ENCODE results near the gene MRPL42.
"Not testable (repeated sequence)": the region's sequence is repeated elsewhere in the genome, so short reads cannot be mapped to it uniquely, and the experiment has no call there.

The MRPL42 gene

DNA sequence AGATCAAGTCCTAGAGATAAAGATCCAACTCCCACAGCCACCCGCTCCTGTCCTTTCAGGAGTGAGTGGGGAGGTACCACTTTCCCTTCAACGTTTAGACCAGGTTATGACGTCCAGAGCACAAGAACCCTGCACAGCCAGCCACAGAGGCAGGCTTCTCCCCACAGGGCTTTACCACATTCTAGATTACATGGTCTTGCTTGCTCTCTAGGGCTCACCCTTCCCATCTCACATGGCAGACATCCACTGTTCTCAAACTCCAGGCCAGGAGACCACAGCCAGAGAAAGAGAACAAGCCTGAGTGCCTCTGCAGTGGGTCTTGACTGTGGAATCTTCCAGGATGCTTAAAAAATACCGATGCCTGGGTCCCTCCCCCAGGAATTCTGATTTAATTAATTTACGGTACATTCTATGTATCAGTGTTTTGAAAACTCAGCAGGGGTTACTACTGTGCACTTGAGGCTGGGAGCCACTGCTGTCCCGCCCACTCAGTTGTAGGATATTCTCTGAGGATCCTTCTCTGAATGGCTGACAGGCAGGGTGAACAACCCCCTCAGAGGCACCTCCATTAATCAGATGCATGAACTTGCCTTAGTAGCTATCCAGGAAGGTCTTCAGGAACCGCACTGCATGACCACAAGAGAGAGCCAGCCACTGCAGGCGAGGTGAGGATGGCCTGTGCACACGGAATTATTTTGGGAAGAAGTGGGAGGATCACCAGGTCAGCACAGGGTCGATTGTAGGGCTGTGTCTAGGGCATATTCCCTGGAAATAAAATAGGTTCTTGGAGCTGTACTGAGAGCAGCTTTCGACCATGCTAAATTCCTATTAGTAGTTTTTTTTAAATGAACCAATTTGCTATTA lies 83.7 kb downstream of the MRPL42 start:
- no peak for DNase-seq

DNA sequence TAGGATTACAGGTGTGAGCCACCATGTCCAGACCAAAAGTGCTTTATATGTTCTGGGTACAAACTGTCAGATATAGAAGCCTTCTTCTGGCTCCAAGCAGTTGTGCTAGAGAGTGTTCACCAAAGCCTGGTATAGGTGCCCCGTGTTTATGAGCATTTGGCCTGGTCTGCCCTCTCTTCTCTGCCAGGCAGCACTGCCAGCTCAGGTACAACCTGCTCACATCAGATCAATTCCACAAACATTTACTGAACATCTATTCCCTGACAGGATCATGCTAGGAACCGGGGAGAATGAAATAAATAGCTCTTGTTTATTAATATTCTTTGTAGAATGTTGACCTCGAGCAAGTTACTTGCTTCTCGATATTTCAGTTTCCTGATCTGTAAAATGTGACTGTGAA lies 85.1 kb downstream of the MRPL42 start:
- no peak for DNase-seq

DNA sequence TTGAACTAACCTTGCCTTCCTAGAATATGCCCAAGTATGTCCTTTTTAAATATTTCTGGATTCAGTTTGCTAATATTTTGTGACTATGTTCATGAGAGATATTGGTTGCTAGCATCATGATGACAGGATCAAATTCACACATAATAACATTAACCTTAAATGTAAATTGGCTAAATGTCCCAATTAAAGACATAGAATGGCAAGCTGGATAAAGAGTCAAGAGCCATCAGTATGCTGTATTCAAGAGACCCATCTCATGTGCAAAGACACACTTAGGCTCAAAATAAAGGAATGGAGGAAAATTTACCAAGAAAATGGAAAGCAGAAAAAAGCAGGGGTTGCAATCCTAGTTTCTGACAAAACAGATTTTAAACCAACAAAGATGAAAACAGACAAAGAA lies 90.6 kb downstream of the MRPL42 start:
- DNase-seq: not testable (repeated sequence)

DNA sequence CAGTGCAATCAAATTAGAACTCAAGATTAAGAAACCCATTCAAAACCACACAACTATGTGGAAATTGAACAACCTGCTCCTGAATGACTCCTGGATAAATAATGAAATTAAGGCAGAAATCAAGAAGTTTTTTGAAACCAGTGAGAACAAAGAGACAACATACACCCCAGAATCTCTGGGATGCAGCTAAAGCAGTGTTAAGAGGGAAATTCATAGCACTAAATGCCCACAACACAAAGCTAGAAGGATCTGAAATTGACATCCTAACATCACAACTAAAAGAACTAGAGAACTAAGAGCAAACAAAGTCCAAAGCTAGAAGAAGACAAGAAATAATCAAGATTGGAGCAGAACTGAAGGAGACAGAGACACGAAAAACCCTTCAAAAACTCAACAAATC lies 91.4 kb downstream of the MRPL42 start:
- not testable (repeated sequence) for DNase-seq

DNA sequence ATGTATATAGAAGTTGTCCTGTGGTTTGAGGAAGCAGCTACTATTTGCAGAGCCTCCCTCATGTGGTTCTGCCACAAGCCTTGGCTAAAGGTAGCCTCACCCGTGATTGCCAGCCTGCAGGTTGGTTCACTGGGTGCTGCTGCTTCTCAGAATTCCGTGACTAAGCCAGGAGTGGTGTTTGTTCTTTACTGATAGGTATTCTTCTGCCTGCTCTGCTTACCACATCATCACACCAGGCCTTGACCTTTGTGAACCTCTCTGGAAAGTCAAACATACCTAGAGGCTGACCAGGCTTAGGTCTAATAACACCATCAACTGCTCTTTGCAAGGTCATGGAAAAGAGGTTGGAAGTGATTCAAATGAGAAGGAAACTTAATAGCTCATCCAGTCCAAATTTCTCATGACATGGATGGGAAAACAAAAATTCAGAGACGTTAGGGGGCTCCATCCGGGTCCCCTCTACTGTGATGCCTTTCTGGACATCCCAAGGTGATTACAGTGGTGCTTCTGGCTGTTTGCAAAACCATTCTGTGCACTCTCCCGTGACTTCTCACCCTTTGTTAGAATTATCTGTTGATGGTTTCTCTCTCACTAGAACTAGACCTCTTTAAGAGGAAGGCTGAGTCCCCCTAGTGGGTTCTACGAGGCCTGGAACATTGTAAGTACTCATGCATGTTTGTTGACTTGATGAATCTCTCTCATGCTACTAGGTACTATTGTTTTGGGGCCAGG lies 96.7 kb downstream of the MRPL42 start:
- DNase-seq: peak; percentile 62

DNA sequence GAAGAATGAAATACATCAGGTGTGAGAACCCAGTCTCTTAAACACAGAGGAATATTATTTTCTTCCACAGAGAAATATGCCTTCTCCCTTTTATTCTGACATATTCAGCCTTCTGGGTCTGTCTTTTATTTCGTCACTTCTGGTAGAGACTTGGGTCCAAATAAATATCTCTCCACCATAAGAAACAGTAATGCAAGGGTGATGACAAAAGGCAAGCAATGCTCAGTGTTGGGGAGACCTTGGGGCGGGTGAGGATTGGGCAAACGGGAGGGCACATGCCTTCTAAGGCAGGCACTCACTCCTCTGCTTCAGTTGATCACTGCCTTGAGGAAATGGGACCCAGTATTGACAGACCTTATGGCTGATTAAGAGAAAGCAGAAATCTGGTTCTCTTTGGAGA lies 98.4 kb downstream of the MRPL42 start:
- no peak for DNase-seq

Measured in OCI-M1 (cell line).